Esophagus muscularis mucosa (tissue), 4 donors: ENCODE data around the gene ZNF398. TPM values are rescaled to one million over a fixed set of nuclear protein-coding genes. Genes with fewer than 3 reads are reported as not detected.
"Not testable (repeated sequence)": the region's sequence is repeated elsewhere in the genome, so short reads cannot be mapped to it uniquely, and the experiment has no call there.

Experiments
- DNase-seq: peaks from one replicate; pipeline ENCODE4 v3.0.0-alpha.2; 2017; ENCODE audit errors: extremely low spot score
- H3K27ac ChIP-seq, 4 donors: fragments of 200-600 bp; sonication (generic); replicated peaks in 1 of 4; 1 replicate in 3 of 4; 2 replicates in 1 of 4; pipeline ENCODE4 v1.5.1; 2016 to 2019; ENCODE audit warnings: mild to moderate bottlenecking in 1 of 4
- H3K27me3 ChIP-seq, 4 donors: fragments of 200-600 bp; sonication (generic); one replicate each; pipeline versions ENCODE4 v1.5.1 to v1.6.0; 2016 to 2019
- H3K36me3 ChIP-seq, 4 donors: fragments of 200-600 bp; sonication (generic); one replicate each; pipeline ENCODE4 v1.5.1; 2016 to 2019
- H3K4me1 ChIP-seq, 4 donors: fragments of 200-600 bp; sonication (generic); one replicate each; pipeline ENCODE4 v1.5.1; 2016 to 2019
- H3K4me3 ChIP-seq, 4 donors: fragments of 200-600 bp; sonication (generic); 1 replicate in 2 of 4; 2 replicates in 2 of 4; pipeline ENCODE4 v1.5.1; 2016 to 2019; ENCODE audit warnings: mild to moderate bottlenecking in 4 of 4, moderate library complexity in 1 of 4
- H3K9me3 ChIP-seq, 4 donors: fragments of 200-600 bp; sonication (generic); 1 replicate in 3 of 4; 2 replicates in 1 of 4; pipeline ENCODE4 v1.5.1; 2016 to 2019
- CTCF ChIP-seq, 3 experiments: fragments of 200-600 bp in 2 of 3; fragments of 450-650 bp in 1 of 3; sonication (generic) in 2 of 3; IDR thresholded peaks; one replicate each; pipeline ENCODE4 v1.5.1; 2017 to 2019; ENCODE audit warnings: antibody characterized with exemption in 3 of 3, mild to moderate bottlenecking in 2 of 3, moderate library complexity in 1 of 3
- EP300 ChIP-seq: sonication (generic); formaldehyde crosslinking; IDR thresholded peaks from one replicate; pipeline ENCODE4 v1.6.1; 2017; ENCODE audit warnings: antibody characterized with exemption
- POLR2A ChIP-seq: fragments of 450-650 bp; IDR thresholded peaks from one replicate; pipeline ENCODE4 v1.6.1; 2017; ENCODE audit warnings: antibody characterized with exemption, moderate library complexity, mild to moderate bottlenecking, low read depth
- POLR2AphosphoS5 ChIP-seq, 2 donors: sonication (generic); formaldehyde crosslinking; IDR thresholded peaks; one replicate each; pipeline ENCODE4 v1.6.1; 2017; ENCODE audit warnings: antibody characterized with exemption in 2 of 2
- WGBS: methylation state at CpG from one replicate; pipeline ENCODE4 v1.1.5; 2018; 5-methylcytosine and 5-hydroxymethylcytosine counted together
- intact Hi-C: fragments of 100-400 bp; cut with DNase I; formaldehyde crosslinking; loops from one replicate; pipeline ENCODE4 v1.15.1; 2023
- total RNA-seq, 4 donors: library from RNA; depleted of rRNA; stranded (reverse); fragments of >200 nt; gene quantifications; one replicate each; pipeline versions ENCODE4 v1.1.0 to v1.2.1, GENCODE V29; 2016

The ZNF398 gene
- total RNA-seq, 4 donors from 2014 or later, result 16.9 to 22.6 (median 19.2) TPM

- TF ChIP-seq EP300 (no peak), POLR2A (no peak), POLR2AphosphoS5 (IDR thresholded peaks at IDR 0.05) (no peak), CTCF (IDR thresholded peaks at IDR 0.05) (no peak)
- Histone ChIP-seq H3K4me1 (no peaks in the 10 kb centered on the region), H3K4me3 (no peak overlapping the region), H3K27me3 (no peaks in the 10 kb centered on the region), H3K36me3 (peaks cover 33 to 55% (median 51%) of the 10 kb centered on the region in 4 donors), H3K27ac (no peak overlapping the region), H3K9me3 (no peaks in the 10 kb centered on the region)
- DNase-seq, result no peak
- intact Hi-C loops, result no loop called here
- WGBS, result 97% methylated on average over 13 of the region's 22 CpGs
These were observed 78.4 kb downstream of the ZNF398 start for GRCh38 chr7:149225656-149226055.

GRCh38 chr7:149226366-149226765 is 79.1 kb downstream of the ZNF398 start:
- H3K4me1 ChIP-seq, intact Hi-C loops, H3K9me3 ChIP-seq, DNase-seq, H3K27me3 ChIP-seq, H3K27ac ChIP-seq, H3K4me3 ChIP-seq: not testable (repeated sequence)
- 91% methylated on average over 17 of the region's 17 CpGs for WGBS
- H3K36me3 ChIP-seq, result peaks cover 26 to 48% (median 44%) of the 10 kb centered on the region in 4 donors

- Histone ChIP-seq H3K4me3 (no peak overlapping the region), H3K27me3 (no peaks in the 10 kb centered on the region), H3K36me3 (peaks cover 23 to 42% (median 39%) of the 10 kb centered on the region in 4 donors), H3K27ac (no peak overlapping the region), H3K9me3 (no peaks in the 10 kb centered on the region), H3K4me1 (no peaks in the 10 kb centered on the region)
- WGBS, result 89% methylated on average over 6 of the region's 6 CpGs
- intact Hi-C loops, result no loop called here
- DNase-seq, result no peak
- no peak for TF ChIP-seq CTCF (IDR thresholded peaks at IDR 0.05)
- TF ChIP-seq POLR2AphosphoS5 (IDR thresholded peaks at IDR 0.05), result no peak
- TF ChIP-seq POLR2A, result no peak
- no peak for TF ChIP-seq EP300
These were observed 79.7 kb downstream of the ZNF398 start for GRCh38 chr7:149226840-149227494.

GRCh38 chr7:149228831-149229471 is 81.7 kb downstream of the ZNF398 start:
- DNase-seq, result no peak
- WGBS, result 53% methylated on average over 7 of the region's 7 CpGs
- no peak for TF ChIP-seq EP300
- TF ChIP-seq POLR2A, result no peak
- no peak for TF ChIP-seq POLR2AphosphoS5 (IDR thresholded peaks at IDR 0.05)
- no peak for TF ChIP-seq CTCF (IDR thresholded peaks at IDR 0.05)
- no peaks in the 10 kb centered on the region for H3K4me1 ChIP-seq
- peaks cover 14 to 22% (median 21%) of the 10 kb centered on the region in 4 donors for H3K36me3 ChIP-seq
- H3K27me3 ChIP-seq, result no peaks in the 10 kb centered on the region
- H3K9me3 ChIP-seq, result no peaks in the 10 kb centered on the region
- no peak overlapping the region for H3K4me3 ChIP-seq
- H3K27ac ChIP-seq, result no peak overlapping the region
- intact Hi-C loops, result no loop called here

- Histone ChIP-seq H3K9me3 (no peaks in the 10 kb centered on the region), H3K4me1 (no peaks in the 10 kb centered on the region), H3K36me3 (peaks cover 9 to 17% (median 16%) of the 10 kb centered on the region in 4 donors), H3K27ac (no peak overlapping the region), H3K27me3 (no peaks in the 10 kb centered on the region), H3K4me3 (no peak overlapping the region)
- no peak for TF ChIP-seq EP300
- TF ChIP-seq POLR2AphosphoS5 (IDR thresholded peaks at IDR 0.05), result no peak
- no peak for TF ChIP-seq CTCF (IDR thresholded peaks at IDR 0.05)
- no peak for TF ChIP-seq POLR2A
- WGBS, result 81% methylated on average over 6 of the region's 6 CpGs
- intact Hi-C loops, result no loop called here
- no peak for DNase-seq
These were observed 82.3 kb downstream of the ZNF398 start for GRCh38 chr7:149229526-149229925.
